ENCODE results near the gene FAM229B.

DNA sequence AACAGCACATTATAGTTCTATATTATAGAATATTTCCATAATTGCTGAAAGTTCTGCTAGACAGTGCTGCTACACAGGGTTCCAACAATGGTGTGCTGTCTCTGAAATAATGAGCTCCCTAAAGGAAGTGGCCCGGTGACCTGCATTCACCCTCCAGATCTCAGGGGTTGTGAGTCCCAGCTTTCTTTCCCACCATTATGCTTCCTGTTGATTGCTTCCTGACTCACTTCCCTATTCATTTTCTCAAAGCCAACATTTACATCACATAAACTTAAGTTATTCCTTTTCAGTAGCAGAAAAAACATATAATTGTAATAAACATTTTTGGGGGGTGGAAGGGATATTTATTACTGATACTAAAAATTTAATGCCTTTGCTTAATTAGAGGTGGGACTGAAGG lies 46.4 kb upstream of the FAM229B start:
- TF ChIP-seq, protein P1, sequence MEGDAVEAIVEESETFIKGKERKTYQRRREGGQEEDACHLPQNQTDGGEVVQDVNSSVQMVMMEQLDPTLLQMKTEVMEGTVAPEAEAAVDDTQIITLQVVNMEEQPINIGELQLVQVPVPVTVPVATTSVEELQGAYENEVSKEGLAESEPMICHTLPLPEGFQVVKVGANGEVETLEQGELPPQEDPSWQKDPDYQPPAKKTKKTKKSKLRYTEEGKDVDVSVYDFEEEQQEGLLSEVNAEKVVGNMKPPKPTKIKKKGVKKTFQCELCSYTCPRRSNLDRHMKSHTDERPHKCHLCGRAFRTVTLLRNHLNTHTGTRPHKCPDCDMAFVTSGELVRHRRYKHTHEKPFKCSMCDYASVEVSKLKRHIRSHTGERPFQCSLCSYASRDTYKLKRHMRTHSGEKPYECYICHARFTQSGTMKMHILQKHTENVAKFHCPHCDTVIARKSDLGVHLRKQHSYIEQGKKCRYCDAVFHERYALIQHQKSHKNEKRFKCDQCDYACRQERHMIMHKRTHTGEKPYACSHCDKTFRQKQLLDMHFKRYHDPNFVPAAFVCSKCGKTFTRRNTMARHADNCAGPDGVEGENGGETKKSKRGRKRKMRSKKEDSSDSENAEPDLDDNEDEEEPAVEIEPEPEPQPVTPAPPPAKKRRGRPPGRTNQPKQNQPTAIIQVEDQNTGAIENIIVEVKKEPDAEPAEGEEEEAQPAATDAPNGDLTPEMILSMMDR (IDR thresholded peaks at IDR 0.05; ENCODE audit: insufficient read depth, low read length), result no peak
- TF ChIP-seq POLR2AphosphoS5 (IDR thresholded peaks at IDR 0.05; ENCODE audit: low read depth), result no peak
- TF ChIP-seq GABPA (IDR thresholded peaks at IDR 0.05; ENCODE audit: low read depth), result no peak
- TF ChIP-seq, protein P2, sequence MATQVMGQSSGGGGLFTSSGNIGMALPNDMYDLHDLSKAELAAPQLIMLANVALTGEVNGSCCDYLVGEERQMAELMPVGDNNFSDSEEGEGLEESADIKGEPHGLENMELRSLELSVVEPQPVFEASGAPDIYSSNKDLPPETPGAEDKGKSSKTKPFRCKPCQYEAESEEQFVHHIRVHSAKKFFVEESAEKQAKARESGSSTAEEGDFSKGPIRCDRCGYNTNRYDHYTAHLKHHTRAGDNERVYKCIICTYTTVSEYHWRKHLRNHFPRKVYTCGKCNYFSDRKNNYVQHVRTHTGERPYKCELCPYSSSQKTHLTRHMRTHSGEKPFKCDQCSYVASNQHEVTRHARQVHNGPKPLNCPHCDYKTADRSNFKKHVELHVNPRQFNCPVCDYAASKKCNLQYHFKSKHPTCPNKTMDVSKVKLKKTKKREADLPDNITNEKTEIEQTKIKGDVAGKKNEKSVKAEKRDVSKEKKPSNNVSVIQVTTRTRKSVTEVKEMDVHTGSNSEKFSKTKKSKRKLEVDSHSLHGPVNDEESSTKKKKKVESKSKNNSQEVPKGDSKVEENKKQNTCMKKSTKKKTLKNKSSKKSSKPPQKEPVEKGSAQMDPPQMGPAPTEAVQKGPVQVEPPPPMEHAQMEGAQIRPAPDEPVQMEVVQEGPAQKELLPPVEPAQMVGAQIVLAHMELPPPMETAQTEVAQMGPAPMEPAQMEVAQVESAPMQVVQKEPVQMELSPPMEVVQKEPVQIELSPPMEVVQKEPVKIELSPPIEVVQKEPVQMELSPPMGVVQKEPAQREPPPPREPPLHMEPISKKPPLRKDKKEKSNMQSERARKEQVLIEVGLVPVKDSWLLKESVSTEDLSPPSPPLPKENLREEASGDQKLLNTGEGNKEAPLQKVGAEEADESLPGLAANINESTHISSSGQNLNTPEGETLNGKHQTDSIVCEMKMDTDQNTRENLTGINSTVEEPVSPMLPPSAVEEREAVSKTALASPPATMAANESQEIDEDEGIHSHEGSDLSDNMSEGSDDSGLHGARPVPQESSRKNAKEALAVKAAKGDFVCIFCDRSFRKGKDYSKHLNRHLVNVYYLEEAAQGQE (IDR thresholded peaks at IDR 0.05; ENCODE audit: insufficient replicate concordance, low read depth), result no peak
- no peak for TF ChIP-seq SPI1 (IDR thresholded peaks at IDR 0.05; ENCODE audit: borderline replicate concordance, low read depth)
